Cardiac septum (tissue), 1 donor: ENCODE measurements around the gene TXNDC16. TPM values are rescaled to one million over a fixed set of nuclear protein-coding genes. Genes with fewer than 3 reads are reported as not detected.
"Not testable (repeated sequence)": the region's sequence is repeated elsewhere in the genome, so short reads cannot be mapped to it uniquely, and the experiment has no call there.

Source experiments
- DNase-seq: peaks from one replicate; pipeline ENCODE4 v3.0.0-alpha.2; 2020; ENCODE audit warnings: low spot score
- intact Hi-C: fragments of 100-400 bp; cut with DNase I; formaldehyde crosslinking; loops from one replicate; pipeline ENCODE4 v1.14.0; 2022
- long read RNA-seq: library from polyadenylated mRNA; unstranded; transcript quantifications from one replicate; pipeline ENCODE4 v2.0.0, GENCODE V29; 2021
- total RNA-seq: library from RNA; stranded (reverse); fragmentation: NEBNext Ultra II Directional; extraction: Animal tissue kit (Norgen Biotek cat#: 25700); gene quantifications from one replicate; pipeline ENCODE4 v1.2.1, GENCODE V29; 2021
- donor health status: DM: no; HTN: no; CAD: no.

The TXNDC16 gene
- total RNA-seq, result 3.4 TPM
- long read RNA-seq, result 0 reads

DNA sequence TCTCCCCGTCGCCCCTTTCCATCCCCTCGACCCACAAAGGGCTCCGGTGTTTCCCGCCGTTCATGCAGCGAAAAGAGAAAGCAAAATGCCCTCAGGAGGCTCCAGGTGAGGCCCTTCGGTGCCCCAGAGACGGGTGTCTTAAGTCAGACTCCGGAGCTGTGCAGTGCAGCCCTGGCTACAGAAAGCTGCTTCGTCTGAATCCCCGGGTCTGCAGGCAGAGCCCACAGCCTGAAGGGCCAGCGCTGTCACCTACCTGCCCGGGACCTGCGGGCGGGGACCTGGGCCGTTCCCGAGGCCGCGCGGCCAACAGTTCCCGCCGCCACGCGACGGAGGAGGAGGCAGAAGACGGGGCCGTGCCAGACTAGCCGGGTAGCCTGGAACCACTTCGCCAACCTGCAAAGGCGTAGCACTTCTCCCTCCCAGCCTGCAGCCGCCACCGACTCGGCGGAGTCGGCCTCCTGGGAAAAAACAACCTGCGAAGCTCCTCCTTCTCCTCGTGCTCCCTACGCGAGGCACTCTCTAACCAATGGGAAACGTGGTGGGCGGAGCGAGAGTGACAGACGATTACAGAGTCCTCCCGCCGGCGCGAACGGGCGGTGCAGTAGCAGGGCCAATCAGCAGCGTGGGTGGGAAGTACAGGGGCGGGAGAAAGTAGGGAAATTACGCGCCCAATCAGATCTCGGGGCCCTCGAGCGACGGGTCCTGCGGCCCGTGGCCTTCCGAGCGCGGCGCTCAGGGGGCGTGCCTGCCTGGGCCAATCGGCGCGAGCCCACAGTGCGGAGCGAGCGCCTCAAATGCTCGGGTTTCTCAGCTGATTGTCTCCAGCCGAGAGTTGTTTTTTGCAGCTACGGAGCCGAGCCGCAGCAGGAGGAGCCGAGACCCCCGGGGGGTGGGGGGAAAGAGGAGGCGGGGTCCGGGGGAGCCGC, at the start of gene TXNDC16, which contains the start of gene GPR137C:
Gene TXNDC16, minus strand, starts transcription at position 443 of the 926 bp plus-strand sequence. CDS start 8,948 bp downstream, outside the sequence.
Gene GPR137C, plus strand, starts transcription at position 774 of the 926 bp plus-strand sequence. CDS start 312 bp downstream, outside the sequence.
- DNase-seq, result peak; percentile 100
- intact Hi-C loops, result loop anchor here (5.0 kb wide), 2 partner anchors 145 to 240 kb away; partner anchors contain the start of genes ERO1A and GNPNAT1

DNA sequence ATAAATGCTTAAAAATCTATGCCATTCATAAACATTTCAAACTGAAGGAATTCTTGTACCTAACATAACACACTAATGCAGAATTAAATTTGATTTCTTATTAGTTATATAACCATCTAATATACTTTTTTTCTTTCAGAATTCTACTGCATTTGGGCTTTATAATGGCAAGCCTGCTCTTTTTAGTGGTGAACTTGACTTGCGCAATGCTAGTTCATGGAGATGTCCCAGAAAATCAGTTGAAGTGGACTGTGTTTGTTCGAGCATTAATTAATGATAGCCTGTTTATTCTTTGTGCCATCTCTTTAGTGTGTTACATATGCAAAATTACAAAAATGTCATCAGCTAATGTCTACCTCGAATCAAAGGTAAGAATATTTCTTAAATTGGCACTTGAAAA, 47.7 kb upstream of the TXNDC16 start:
- intact Hi-C loops, result no loop called here
- DNase-seq, result no peak

GRCh38 chr14:52598568-52598967, 46.3 kb upstream of the TXNDC16 start:
- no peak for DNase-seq
- intact Hi-C loops, result no loop called here

GRCh38 chr14:52596861-52597260, 44.6 kb upstream of the TXNDC16 start:
- no peak for DNase-seq
- intact Hi-C loops, result no loop called here

- DNase-seq, result no peak
- intact Hi-C loops, result no loop called here
Observed at GRCh38 chr14:52596320-52596719, 44.0 kb upstream of the TXNDC16 start.

GRCh38 chr14:52590318-52590717, 38.0 kb upstream of the TXNDC16 start:
- intact Hi-C loops, result no loop called here
- no peak for DNase-seq

GRCh38 chr14:52589646-52590045, 37.3 kb upstream of the TXNDC16 start:
- intact Hi-C loops, result no loop called here
- DNase-seq, result no peak

DNA sequence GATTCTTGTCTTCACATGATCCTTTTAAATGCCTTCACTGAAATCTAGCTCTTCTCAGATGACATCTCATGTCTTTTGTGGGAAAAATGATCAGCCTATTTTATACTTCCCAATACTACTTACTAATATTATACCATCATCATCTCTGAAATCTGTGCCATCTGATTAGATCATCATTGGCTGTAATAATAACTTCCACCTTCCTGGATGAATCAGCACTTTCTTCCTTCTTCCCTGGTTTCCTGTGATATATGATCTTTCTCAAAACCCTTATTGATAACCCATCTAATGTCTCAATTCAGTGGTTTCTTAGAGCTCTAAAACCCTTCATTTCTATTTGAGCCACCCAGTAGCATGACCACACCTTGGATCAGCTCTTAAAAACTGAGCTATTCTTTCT, 31.2 kb upstream of the TXNDC16 start:
- intact Hi-C loops, result no loop called here
- DNase-seq, result no peak

GRCh38 chr14:52575858-52576257, 23.6 kb upstream of the TXNDC16 start:
- DNase-seq, result no peak
- intact Hi-C loops, result no loop called here

GRCh38 chr14:52568454-52568853, 16.1 kb upstream of the TXNDC16 start:
- intact Hi-C loops, DNase-seq: not testable (repeated sequence)

DNA sequence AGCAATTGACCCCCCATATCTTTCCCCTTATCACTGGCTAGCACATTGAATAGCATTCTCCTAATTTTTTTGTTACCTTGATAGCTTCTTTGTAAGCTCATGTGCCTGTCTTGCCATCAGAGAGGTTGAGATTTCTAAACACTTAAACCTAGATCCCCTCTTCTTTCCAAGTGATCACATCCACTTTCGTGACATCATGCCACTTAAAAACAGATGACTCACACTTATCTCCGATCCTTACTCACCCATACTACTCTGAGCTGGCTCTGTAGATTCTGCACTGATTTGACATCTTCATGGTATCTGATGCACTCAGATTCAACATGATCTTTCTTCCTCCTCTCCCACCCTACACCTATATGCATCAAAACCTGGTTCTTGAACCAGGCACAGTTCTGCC, 10.8 kb upstream of the TXNDC16 start:
- intact Hi-C loops, result no loop called here
- no peak for DNase-seq

DNA sequence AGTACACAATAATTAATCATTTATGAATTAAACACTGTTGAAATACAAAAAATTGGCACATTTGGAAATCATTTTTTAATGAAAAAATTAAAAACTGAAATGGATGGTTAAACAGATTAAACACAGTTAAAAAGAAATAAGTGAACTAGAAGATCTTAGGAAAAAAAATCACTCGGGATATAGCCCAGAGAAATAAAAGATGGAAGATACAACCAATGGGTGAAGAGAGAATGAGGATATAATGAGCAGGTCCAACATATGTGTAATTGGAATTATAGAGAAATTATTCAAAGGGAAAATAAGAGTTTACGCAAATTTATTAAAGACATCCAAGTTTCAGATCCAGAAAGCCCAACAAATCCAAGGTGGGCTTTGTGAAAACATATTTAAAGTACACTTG, 6.4 kb upstream of the TXNDC16 start:
- intact Hi-C loops, result no loop called here
- no peak for DNase-seq

- peak; percentile 93 for DNase-seq
- intact Hi-C loops, result loop anchor here (5.0 kb wide), 2 partner anchors 143 to 238 kb away; partner anchors contain the start of genes ERO1A and GNPNAT1
Observed at GRCh38 chr14:52553671-52554575, 1.6 kb upstream of the TXNDC16 start.

DNA sequence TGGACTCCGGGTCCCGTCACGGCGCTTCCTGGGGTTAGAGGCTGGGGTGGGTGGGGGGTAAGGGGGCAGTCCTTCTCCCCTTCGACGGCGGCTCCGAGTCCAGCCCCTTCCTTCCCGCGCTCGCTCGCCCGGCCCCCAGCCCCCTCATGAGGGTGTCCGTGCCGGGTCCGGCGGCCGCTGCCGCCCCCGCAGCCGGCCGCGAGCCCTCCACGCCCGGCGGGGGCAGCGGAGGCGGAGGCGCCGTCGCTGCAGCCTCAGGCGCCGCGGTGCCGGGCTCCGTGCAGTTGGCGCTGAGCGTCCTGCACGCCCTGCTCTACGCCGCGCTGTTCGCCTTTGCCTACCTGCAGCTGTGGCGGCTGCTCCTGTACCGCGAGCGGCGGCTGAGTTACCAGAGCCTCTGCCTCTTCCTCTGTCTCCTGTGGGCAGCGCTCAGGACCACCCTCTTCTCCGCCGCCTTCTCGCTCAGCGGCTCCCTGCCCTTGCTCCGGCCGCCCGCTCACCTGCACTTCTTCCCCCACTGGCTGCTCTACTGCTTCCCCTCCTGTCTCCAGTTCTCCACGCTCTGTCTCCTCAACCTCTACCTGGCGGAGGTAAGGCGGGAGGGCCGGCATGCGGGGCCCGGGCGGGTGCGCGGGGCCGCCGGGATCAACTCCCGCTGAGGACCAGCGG, 831 bp upstream of the TXNDC16 start:
- DNase-seq, result peak; percentile 78
- intact Hi-C loops, result loop anchor here (5.0 kb wide), 2 partner anchors 144 to 239 kb away; partner anchors contain the start of genes ERO1A and GNPNAT1

- no peak for DNase-seq
- intact Hi-C loops, result loop anchor here (5.0 kb wide), 2 partner anchors 146 to 241 kb away; partner anchors contain the start of genes ERO1A and GNPNAT1
Observed at GRCh38 chr14:52551696-52552062, 626 bp downstream of the TXNDC16 start.

DNA sequence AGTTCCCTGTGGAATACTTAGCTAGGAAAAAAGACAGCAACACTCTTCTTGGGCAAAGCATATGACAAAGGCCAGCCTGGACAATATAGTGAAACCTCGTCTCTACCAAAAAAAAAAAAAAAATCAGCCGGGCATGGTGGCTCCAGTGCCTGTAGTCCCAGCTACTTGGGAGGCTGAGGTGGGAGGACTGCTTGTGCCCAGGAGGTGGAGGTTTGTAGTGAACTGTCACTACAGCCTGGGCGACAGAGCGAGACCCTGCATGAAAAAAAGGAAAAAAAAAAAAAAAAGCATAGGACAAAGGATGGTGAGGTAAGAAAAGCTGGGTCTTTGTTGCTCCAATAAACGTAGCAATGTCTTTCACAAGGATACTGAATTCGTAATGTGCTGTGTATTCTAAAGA, 1.1 kb downstream of the TXNDC16 start:
- intact Hi-C loops, result loop anchor here (5.0 kb wide), 2 partner anchors 146 to 241 kb away; partner anchors contain the start of genes ERO1A and GNPNAT1
- DNase-seq, result no peak

DNA sequence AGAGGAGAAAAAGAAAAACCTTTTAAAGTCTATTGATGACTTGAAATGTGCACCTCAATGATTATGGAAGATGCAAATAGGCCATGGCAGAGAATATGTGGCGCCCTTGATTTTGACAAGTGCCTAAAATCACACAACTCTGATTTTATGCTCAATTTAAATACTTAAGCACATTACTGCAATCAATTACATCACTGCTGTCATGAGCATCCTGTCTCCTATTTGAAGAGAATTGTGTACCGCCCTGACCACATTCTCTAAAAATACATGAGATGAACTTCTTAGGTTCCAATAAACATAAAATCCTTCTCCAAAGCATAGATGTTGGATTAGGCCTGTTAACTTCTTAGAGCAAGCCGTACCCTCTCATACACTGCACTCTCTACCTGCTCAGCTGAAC, 1.6 kb downstream of the TXNDC16 start:
- DNase-seq, result no peak
- intact Hi-C loops, result loop anchor here (5.0 kb wide), 2 partner anchors 147 to 242 kb away; partner anchors contain the start of genes ERO1A and GNPNAT1

GRCh38 chr14:52547526-52547925, 4.8 kb downstream of the TXNDC16 start:
- DNase-seq, result no peak
- intact Hi-C loops, result no loop called here

GRCh38 chr14:52547027-52547426, 5.3 kb downstream of the TXNDC16 start:
- DNase-seq, result no peak
- intact Hi-C loops, result no loop called here
